ENCODE results near the gene RABGAP1L. TPM values are rescaled to one million over a fixed set of nuclear protein-coding genes. Genes with fewer than 3 reads are reported as not detected.

RABGAP1L gene
- total RNA-seq, 4 donors from 2014 or later, result 38.8 to 54.7 (median 50.5) TPM

DNA sequence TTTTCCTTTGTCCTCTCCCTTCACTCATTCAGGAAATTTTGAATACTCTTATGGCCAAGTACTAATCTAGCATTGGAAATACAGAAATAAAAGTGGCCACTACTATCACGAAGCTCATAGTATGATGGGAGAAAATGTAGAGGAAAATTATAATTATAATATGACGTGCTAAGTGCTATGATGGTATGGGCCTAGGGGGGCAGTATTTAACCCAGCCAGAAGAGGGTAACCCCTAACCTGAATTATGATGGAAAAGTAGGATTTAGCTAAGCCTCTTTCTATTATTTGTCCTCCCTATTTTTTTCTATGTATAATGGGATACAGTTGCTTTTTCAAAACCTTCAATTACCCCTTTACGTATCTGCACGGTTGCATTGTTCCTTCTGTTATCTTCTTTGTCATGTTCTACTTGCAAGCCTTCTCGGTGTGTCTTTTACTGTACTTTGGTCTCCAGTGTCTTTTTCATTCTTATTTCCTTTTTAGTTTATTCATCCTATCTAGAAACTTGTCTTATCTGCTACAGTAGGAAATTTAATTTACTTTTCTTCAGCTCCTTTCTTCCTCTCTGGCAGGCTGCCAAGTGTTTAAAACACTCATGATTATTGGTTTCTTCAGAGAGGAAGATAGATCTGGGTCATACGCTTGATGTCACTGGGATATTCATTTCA, 199.6 kb downstream of the RABGAP1L start:
- WGBS, 2 donors, result 89 to 90% methylated on average over 6 of the region's 6 CpGs
- no peak for DNase-seq (ENCODE audit: low spot score in 2 of 2)
- TF ChIP-seq CTCF (IDR thresholded peaks at IDR 0.05), result no peak
- TF ChIP-seq POLR2A (IDR thresholded peaks at IDR 0.05), result no peak

GRCh38 chr1:174359454-174359805, 200.1 kb downstream of the RABGAP1L start:
- WGBS, 2 donors, result 65 to 71% methylated on average over 2 of the region's 2 CpGs
- intact Hi-C loops (cut with DNase I; ENCODE audit: low total_unique reads), result no loop called here
- DNase-seq (ENCODE audit: low spot score in 2 of 2), result no peak
- no peak overlapping the region for H3K4me3 ChIP-seq (ENCODE audit: low read depth, poor library complexity, severe bottlenecking)
- TF ChIP-seq CTCF (IDR thresholded peaks at IDR 0.05) (no peak), POLR2A (IDR thresholded peaks at IDR 0.05) (no peak)

More for the DNA sequence above, 199.6 kb downstream of the RABGAP1L start:
- intact Hi-C loops (cut with DNase I; ENCODE audit: low total_unique reads), result no loop called here
- H3K4me3 ChIP-seq (ENCODE audit: low read depth, poor library complexity, severe bottlenecking), result no peak overlapping the region

DNA sequence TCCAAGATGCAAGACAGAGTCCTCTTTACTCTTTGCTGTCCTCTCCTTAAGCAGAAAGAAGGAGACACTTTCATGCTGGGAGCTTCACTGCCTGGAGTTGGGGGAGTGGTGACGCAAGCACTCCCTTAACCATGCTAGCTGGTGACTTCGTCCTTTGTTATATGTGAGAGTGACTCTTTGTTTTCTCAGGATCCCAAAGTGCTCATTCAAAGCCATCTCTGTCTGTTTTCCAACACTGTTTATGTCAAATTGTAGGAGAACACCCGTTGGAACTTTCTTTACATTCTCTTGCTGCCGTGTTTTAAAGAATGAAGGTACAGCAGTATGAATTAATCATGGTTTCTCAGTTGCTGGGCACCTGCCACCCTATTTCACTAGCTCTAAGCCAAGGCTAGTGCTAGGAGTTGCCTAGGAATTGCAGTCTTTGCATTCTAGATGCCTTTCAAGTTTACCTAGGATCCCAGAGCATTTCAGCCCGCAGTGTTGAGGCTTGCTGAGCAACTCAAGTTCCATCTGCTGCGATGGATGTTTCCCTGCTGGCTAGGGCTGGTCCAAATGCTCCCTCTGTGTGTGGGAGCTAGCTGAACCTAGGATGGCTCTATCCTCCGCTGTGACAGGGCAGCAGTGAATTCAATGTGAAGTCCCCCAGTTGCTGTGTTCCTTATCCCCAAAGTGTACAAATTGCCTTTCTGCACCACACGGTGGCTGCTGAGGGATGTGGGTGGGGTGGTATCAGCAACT, 205.8 kb downstream of the RABGAP1L start:
- H3K4me3 ChIP-seq (ENCODE audit: low read depth, poor library complexity, severe bottlenecking), result no peak overlapping the region
- TF ChIP-seq CTCF (IDR thresholded peaks at IDR 0.05) (no peak), POLR2A (IDR thresholded peaks at IDR 0.05) (no peak)
- intact Hi-C loops (cut with DNase I; ENCODE audit: low total_unique reads), result no loop called here
- no peak for DNase-seq (ENCODE audit: low spot score in 2 of 2)
- 96% methylated on average over 8 of the region's 8 CpGs for WGBS, 2 donors

- DNase-seq (ENCODE audit: low spot score in 2 of 2), result no peak
- intact Hi-C loops (cut with DNase I; ENCODE audit: low total_unique reads), result no loop called here
- 75% methylated on average over 3 of the region's 3 CpGs for WGBS, 2 donors
- no peak overlapping the region for H3K4me3 ChIP-seq (ENCODE audit: low read depth, poor library complexity, severe bottlenecking)
- TF ChIP-seq CTCF (IDR thresholded peaks at IDR 0.05) (no peak), POLR2A (IDR thresholded peaks at IDR 0.05) (no peak)
Measured at GRCh38 chr1:174366946-174367345, 207.6 kb downstream of the RABGAP1L start.

DNA sequence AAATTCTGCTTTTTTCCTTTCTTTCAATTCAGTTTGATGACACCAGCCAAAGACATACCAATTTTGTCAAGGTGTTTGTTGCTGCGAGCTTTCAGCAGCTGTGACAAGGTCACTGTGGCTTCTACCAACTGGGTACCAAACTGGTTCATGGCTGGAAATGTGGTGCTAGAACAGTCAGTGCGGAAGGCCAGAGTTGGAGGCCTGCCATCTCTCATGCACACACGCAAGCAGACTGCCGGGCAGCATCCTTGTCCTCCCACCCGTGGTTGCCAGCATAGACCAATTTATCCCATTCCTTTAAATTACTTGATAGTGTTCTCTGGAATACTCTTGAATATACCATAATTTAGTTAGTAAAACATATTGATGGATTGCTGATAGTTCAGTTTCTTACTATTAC, 208.6 kb downstream of the RABGAP1L start:
- intact Hi-C loops (cut with DNase I; ENCODE audit: low total_unique reads), result no loop called here
- no peak overlapping the region for H3K4me3 ChIP-seq (ENCODE audit: low read depth, poor library complexity, severe bottlenecking)
- WGBS, 2 donors, result 94 to 96% methylated on average over 5 of the region's 5 CpGs
- TF ChIP-seq CTCF (IDR thresholded peaks at IDR 0.05), result no peak
- TF ChIP-seq POLR2A (IDR thresholded peaks at IDR 0.05), result no peak
- no peak for DNase-seq (ENCODE audit: low spot score in 2 of 2)

Measured in lower leg skin (tissue), 4 donors.